ENCODE data around the gene SLC4A1.

The SLC4A1 gene

GRCh38 chr17:44205962-44206824 is 61.7 kb downstream of the SLC4A1 start:
- no peak for DNase-seq (ENCODE audit: low read depth in 2 of 2)

GRCh38 chr17:44204441-44204882 is 63.5 kb downstream of the SLC4A1 start:
- DNase-seq (ENCODE audit: low read depth in 2 of 2) = no peak

GRCh38 chr17:44203731-44204440 is 64.0 kb downstream of the SLC4A1 start:
- DNase-seq (ENCODE audit: low read depth in 2 of 2) = no peak

- no peak for DNase-seq (ENCODE audit: low read depth in 2 of 2)
Observed at GRCh38 chr17:44202756-44203155, 65.2 kb downstream of the SLC4A1 start.

GRCh38 chr17:44200478-44201155 is 67.3 kb downstream of the SLC4A1 start:
- no peak for DNase-seq (ENCODE audit: low read depth in 2 of 2)

- peak; percentile 99 to 100 for DNase-seq (ENCODE audit: low read depth in 2 of 2)
Observed at GRCh38 chr17:44199553-44200477, 68.1 kb downstream of the SLC4A1 start, which contains the start of gene ATXN7L3. Gene ATXN7L3 (minus strand): TSS chr17:44199884. CDS start chr17:44198070, 1,814 bp downstream.

- peak in 1 of 2 donors; percentile 40 for DNase-seq (ENCODE audit: low read depth in 2 of 2)
Observed at GRCh38 chr17:44198721-44199552, 69.0 kb downstream of the SLC4A1 start.
